HG03575 (cell line): ENCODE results near the gene SGMS1.

ENCODE experiments used
- ATAC-seq: cut with Tn5 transposase; IDR thresholded peaks from one replicate; pipeline ENCODE4 v1.9.1; 2021; ENCODE audit not compliant: unreplicated experiment, insufficient number of reproducible peaks, low FRiP score; ENCODE audit errors: extremely low read depth

The SGMS1 gene

DNA sequence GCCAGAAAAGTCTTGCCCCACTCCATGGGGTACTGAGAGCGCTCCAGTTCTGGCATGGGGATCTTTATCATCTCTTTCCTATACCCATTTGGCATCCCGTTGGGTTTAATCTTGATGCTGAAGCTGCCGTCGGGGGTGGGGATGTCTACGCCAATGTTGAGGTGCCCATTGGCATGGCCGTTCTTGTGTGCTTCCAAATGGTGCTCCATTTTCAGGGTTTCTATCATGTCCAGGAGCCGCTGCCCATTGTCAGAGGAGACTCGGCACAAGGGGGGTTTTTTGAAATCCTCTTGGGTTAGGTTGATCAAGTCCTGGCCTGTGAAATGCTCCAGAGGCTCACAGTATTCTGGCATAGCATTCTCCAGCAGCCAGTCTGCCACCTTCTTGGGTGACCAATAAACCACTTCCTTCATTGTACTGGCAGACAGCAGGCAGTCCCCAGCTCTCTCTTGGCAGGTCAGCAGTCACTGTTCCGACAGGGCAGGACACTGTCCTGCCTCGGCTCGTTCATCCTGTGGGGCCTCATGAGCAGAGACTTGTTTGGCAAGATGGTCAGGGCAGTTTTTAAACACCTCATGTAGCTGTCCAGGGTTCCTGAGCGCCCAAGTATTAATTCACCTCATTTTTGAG lies 279.9 kb downstream of the SGMS1 start:
- ATAC-seq = no peak

DNA sequence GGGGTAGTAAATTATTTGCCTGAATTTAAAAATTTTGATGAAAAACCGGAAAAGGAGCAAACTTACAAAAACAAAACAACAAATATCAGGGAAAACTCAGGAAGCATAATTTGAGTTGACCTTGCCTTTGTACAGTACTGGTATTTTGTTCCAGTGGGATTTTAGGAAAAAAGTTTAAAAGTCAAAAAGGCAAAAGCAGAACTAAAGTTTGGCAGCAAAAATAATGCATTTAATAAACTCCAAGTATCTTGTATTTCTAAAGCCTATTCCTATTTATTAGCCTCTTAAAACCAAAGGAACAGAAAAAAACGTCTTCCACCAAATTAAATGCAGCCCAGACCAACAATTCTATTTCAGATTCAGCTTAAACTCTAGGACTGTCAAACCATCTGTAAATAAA lies 281.8 kb downstream of the SGMS1 start:
- no peak for ATAC-seq

GRCh38 chr10:50336140-50336539 lies 287.6 kb downstream of the SGMS1 start:
- no peak for ATAC-seq

GRCh38 chr10:50335397-50335796 lies 288.4 kb downstream of the SGMS1 start:
- no peak for ATAC-seq

DNA sequence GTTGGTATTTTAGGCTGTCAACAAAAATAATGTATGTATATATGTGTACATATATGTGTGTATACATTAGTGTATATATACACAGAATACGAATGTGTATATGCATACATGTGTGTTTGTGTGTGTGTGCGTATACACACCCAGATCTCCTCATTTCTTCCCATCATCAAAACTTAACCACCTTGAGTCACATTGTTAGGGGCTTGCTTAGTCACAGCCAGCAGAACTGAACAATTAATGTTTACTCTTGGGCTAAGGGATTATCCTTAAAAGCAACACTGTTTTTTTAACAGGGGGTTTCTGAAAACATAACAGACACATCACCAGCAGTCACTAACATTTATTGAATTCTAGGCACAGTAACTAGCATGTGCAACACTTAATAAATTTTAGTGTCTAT lies 289.5 kb downstream of the SGMS1 start:
- ATAC-seq = no peak

DNA sequence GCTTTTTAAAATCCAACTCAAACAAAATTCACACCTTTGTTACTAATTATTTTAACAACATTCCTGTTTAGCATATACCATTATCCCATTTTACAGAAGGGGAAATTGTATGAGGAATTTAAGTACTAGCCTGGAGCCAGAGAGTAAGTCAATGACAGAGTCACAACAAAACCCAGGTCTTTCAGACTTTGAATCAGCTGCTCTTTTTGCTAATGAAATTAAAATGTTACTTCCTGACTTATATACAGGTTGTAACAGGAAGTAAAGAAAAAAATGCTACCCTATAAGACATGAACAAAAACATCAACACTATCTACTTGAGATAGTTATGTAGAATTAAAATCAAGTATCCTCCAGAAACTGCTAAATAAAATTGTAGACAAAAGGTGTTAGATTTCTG lies 289.9 kb downstream of the SGMS1 start:
- ATAC-seq = no peak

GRCh38 chr10:50332108-50332842 lies 291.5 kb downstream of the SGMS1 start:
- no peak for ATAC-seq

GRCh38 chr10:50331486-50331885 lies 292.3 kb downstream of the SGMS1 start:
- no peak for ATAC-seq

GRCh38 chr10:50326757-50327701 lies 296.7 kb downstream of the SGMS1 start:
- no peak for ATAC-seq

GRCh38 chr10:50326172-50326555 lies 297.6 kb downstream of the SGMS1 start:
- ATAC-seq = no peak

- ATAC-seq = peak; percentile 82
These were observed 298.1 kb downstream of the SGMS1 start for GRCh38 chr10:50325449-50326171.

- ATAC-seq = no peak
These were observed 298.9 kb downstream of the SGMS1 start for GRCh38 chr10:50324680-50325393.

- ATAC-seq = no peak
These were observed 299.7 kb downstream of the SGMS1 start for GRCh38 chr10:50324046-50324445.

- ATAC-seq = no peak
These were observed 301.7 kb downstream of the SGMS1 start for GRCh38 chr10:50322077-50322476.

DNA sequence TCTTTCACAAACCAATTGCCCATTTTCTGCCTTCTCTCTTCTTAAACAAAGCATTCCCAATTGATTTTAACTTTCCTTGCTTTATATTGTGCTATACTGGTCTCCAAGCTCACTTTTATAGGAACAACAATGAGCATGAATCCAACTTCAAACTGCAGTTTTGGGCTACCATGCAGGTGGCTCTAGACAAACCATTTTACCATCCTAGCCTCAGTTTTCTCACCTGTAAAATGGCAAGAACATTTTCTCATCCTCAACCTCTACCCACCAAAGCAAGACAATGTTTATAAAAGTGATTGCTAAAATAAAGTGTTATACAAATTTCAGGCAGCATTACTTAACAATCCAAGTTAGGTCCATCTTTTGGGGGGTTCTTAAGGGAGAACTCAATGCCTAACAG lies 305.6 kb downstream of the SGMS1 start:
- no peak for ATAC-seq

DNA sequence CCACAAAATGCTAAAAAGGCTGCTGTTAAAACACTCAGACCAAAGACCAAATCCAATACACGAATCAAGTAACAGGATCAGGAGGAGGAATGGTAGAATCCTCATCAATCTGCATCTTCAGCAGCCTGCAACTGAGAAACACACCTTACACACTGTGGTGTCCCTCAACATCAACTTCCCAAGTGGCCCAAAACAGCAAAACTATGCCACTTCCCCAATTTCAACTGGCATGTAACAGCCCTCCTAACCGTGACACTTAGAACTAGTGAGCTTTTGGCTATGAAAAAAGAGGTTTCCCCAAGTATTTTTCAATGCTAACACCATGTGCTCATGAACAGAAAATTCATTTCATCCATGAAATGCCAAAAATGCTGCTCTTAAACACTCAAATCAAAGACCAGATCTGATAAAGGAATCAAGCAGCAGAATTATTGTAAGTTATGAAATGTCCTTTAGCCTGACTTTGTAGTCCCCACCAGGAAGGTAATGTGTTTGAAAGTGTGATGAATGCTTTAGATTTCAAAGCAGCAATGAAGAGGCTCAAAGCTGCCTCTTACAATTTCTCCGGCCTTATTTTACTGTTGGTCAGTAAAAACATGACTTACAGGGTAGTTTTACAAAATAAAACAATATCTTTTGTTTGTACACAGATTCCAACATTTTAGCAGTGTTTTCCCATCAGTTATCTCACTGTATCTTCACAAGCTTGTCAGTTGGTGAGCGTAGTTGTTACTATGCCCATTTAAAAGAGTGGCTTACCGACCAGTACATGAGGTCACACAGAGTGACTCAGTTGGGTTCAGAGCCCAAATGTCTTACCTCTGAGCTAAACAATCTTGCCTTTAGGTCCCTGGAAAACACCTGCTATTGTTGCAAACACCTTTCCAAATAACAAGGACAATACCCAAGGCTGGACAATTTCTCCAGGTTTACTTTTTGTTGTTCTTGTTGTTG lies 306.8 kb downstream of the SGMS1 start:
- no peak for ATAC-seq

DNA sequence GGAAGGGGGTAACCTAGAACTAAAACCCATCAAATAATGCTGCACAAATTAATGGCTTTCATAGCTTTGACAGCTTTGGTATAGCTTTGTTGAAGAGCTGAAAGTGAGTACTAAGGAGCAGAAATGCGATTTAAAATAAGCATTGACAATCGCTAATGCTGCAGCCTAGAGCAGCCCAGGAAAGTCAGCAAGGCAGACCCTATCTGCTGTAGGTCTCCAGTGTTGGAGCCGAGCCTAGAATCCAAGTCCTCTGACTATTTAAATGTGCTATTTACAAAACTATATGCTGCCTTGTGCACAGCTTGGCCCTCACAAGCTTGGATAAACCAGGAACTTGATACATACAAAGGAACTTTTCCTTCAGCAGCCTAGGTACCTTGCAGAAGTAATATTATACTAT lies 307.6 kb downstream of the SGMS1 start:
- no peak for ATAC-seq

DNA sequence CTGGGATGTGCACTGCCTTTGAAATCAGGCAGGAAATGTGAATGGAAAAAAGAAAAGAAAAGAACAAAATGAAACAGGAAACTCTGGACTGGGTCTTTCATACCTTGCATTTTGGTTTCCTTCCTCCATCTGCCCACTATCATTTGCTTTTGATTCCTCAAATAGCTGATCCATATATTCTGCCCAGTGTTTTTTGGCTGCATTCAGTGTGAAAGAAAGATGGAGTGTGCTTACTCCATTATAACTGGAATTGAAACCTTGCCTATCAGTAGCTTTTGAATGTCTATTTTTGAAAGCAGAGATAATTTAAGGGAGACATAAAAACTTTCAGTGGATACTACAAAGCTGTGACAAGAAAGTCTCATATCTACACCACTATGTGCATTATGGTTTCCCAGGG lies 308.3 kb downstream of the SGMS1 start:
- ATAC-seq = no peak
